Keratinocyte (primary cell): Measurements from ENCODE around the gene CPEB3. TPM values are rescaled to one million over a fixed set of nuclear protein-coding genes. Genes with fewer than 3 reads are reported as not detected.

ENCODE experiments used
- DNase-seq: peaks from one replicate; pipeline ENCODE4 v3.0.0-alpha.2; 2011; ENCODE audit warnings: low read depth, missing footprints, low spot score
- FAIRE-seq: peaks from 2 replicates; lab custom pipeline; 2011; peaks lifted over from hg19 to GRCh38; lab: Jason Lieb, UNC
- H2AFZ ChIP-seq: 2 replicates; pipeline ENCODE4 v1.6.0; 2012; ENCODE audit warnings: low read length, control low read depth, inconsistent platforms; ENCODE audit not compliant: control insufficient read depth
- H3K27ac ChIP-seq: 2 replicates; pipeline ENCODE4 v1.5.1; 2011; ENCODE audit warnings: low read length; ENCODE audit not compliant: control insufficient read depth, insufficient read depth
- H3K27me3 ChIP-seq: 3 replicates; pipeline ENCODE4 v1.6.0; 2011; ENCODE audit warnings: low read length; ENCODE audit not compliant: control insufficient read depth, insufficient read depth; ENCODE audit errors: extremely low read depth
- H3K36me3 ChIP-seq, 2 experiments: 2 replicates in 1 of 2; 3 replicates in 1 of 2; pipeline ENCODE4 v1.5.1; 2011; ENCODE audit warnings: low read length in 2 of 2, mild to moderate bottlenecking in 1 of 2; ENCODE audit not compliant: control insufficient read depth in 2 of 2, insufficient read depth in 2 of 2; ENCODE audit errors: extremely low read depth in 1 of 2
- H3K4me1 ChIP-seq: 3 replicates; pipeline ENCODE4 v1.5.1; 2011; ENCODE audit warnings: low read length; ENCODE audit not compliant: control insufficient read depth, insufficient read depth; ENCODE audit errors: extremely low read depth
- H3K4me2 ChIP-seq: 3 replicates; pipeline ENCODE4 v1.6.0; 2011; ENCODE audit warnings: low read depth, low read length; ENCODE audit not compliant: control insufficient read depth, insufficient read depth; ENCODE audit errors: extremely low read depth
- H3K4me3 ChIP-seq, 3 experiments: fragments of 200-600 bp in 1 of 3; sonication (generic) in 1 of 3; 2 replicates in 2 of 3; 3 replicates in 1 of 3; pipeline ENCODE4 v1.5.1; 2011 to 2016; ENCODE audit warnings: low read length in 3 of 3, mild to moderate bottlenecking in 3 of 3, control low read depth in 2 of 3, inconsistent platforms in 1 of 3, low read depth in 1 of 3, mixed read lengths in 1 of 3, mixed run types in 1 of 3, moderate library complexity in 1 of 3; ENCODE audit not compliant: control insufficient read depth in 2 of 3, insufficient read depth in 2 of 3; ENCODE audit errors: extremely low read depth in 1 of 3
- H3K79me2 ChIP-seq: 2 replicates; pipeline ENCODE4 v1.6.0; 2012; ENCODE audit warnings: low read length; ENCODE audit not compliant: control insufficient read depth, insufficient read depth
- H3K9ac ChIP-seq: 3 replicates; pipeline ENCODE4 v1.6.0; 2011; ENCODE audit warnings: low read length; ENCODE audit not compliant: control insufficient read depth, insufficient read depth; ENCODE audit errors: extremely low read depth
- H3K9me1 ChIP-seq: 3 replicates; pipeline ENCODE4 v1.6.0; 2011; ENCODE audit warnings: low read length; ENCODE audit not compliant: control insufficient read depth, insufficient read depth; ENCODE audit errors: extremely low read depth
- H3K9me3 ChIP-seq: 2 replicates; pipeline ENCODE4 v1.5.1; 2012; ENCODE audit warnings: low read depth, low read length; ENCODE audit not compliant: control insufficient read depth
- H4K20me1 ChIP-seq: 3 replicates; pipeline ENCODE4 v1.6.0; 2011; ENCODE audit warnings: low read length; ENCODE audit not compliant: control insufficient read depth, insufficient read depth; ENCODE audit errors: extremely low read depth
- EZH2 ChIP-seq: IDR thresholded peaks from one replicate; pipeline ENCODE4 v1.6.1; 2012; ENCODE audit warnings: inconsistent platforms, mild to moderate bottlenecking, low read length, moderate library complexity
- dilution Hi-C: fragments of 300-500 bp; cut with MboI; formaldehyde crosslinking; loops from one replicate; pipeline ENCODE4 v1.7.0; 2020; ENCODE audit warnings: low sequenced_read_pairs; ENCODE audit not compliant: extremely low pct_ligation_motif_present
- polyA plus RNA-seq, 5 experiments: library from polyadenylated mRNA; depleted of rRNA in 3 of 5; stranded (reverse) in 3 of 5; stranded (forward) in 1 of 5; unstranded in 1 of 5; fragments of >200 nt; gene quantifications; 1 replicate in 1 of 5; 2 replicates in 3 of 5; 3 replicates in 1 of 5; pipeline versions ENCODE4 v1.2.1 to v1.2.3, GENCODE V29; 2011 to 2012; ENCODE audit warnings: missing spikeins in 2 of 5, low read depth in 1 of 5, low replicate concordance in 1 of 5
- TF ChIP-seq, protein P1 (sequence below), 3 experiments: IDR thresholded peaks in 1 of 3; conservative IDR thresholded peaks in 1 of 3; optimal IDR thresholded peaks in 1 of 3; 2 replicates in 2 of 3; 3 replicates in 1 of 3; pipeline versions ENCODE3 to v1.5.1; 2011; ENCODE audit warnings: low read length in 3 of 3, mild to moderate bottlenecking in 3 of 3, moderate library complexity in 2 of 3, control low read depth in 1 of 3, inconsistent platforms in 1 of 3; ENCODE audit not compliant: insufficient read depth in 2 of 3; ENCODE audit errors: extremely low read depth in 1 of 3

The CPEB3 gene
- polyA plus RNA-seq, 1 donor (not counting 4 experiments of a cell fraction or from before 2014, with no cell fraction given), result 0.47 TPM

DNA sequence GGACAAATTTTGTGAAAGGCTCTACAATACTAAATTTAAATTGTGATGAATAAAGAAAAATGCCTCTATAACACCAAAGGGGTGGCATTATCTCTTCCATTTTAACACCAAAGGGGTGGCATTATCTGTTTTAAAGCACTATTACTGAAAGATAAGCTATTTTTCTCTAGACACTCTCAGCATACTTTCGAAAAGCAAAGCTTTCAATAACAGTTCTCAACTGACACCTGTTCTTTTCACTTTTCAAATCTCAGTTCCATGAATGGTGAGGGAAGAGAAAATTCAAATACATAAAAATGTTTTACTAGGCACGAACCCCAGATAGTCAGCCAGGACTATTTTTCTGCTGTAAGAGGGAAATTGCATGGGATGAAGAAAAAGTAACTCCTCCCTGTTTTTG, 103.8 kb downstream of the CPEB3 start:
- dilution Hi-C loops, result loop anchor here (5.0 kb wide), 1 partner anchor 65 kb away; no protein-coding TSS in a partner anchor
- no peak for DNase-seq

DNA sequence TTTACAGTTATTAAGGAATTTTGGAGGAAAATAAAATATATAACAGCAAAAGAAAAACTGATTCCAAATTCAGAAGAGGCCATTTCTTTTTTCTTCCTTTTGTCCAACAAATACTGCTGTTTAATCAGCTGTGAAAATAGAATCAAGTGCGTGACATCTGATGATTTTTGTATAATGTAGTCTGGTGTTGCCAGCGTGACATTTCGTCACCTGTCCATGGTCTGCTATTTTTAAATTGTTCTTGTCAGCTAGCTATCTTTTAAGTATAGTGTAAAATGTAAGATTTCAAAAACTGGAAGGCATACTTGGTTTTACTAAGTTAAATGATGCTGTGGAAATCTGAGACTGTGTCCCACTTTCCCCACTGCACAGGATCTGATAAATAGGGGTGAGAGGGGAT, 105.9 kb downstream of the CPEB3 start:
- TF ChIP-seq, protein P1, sequence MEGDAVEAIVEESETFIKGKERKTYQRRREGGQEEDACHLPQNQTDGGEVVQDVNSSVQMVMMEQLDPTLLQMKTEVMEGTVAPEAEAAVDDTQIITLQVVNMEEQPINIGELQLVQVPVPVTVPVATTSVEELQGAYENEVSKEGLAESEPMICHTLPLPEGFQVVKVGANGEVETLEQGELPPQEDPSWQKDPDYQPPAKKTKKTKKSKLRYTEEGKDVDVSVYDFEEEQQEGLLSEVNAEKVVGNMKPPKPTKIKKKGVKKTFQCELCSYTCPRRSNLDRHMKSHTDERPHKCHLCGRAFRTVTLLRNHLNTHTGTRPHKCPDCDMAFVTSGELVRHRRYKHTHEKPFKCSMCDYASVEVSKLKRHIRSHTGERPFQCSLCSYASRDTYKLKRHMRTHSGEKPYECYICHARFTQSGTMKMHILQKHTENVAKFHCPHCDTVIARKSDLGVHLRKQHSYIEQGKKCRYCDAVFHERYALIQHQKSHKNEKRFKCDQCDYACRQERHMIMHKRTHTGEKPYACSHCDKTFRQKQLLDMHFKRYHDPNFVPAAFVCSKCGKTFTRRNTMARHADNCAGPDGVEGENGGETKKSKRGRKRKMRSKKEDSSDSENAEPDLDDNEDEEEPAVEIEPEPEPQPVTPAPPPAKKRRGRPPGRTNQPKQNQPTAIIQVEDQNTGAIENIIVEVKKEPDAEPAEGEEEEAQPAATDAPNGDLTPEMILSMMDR (optimal IDR thresholded peaks at IDR 0.05 in 1 of 3, IDR thresholded peaks at IDR 0.05 in 1 of 3, conservative IDR thresholded peaks at IDR 0.05 in 1 of 3; ENCODE audit: extremely low read depth in 1 of 3, insufficient read depth in 2 of 3, low read length in 3 of 3), result no peak
- no peak for TF ChIP-seq EZH2
- Histone ChIP-seq H3K9me3 (no peaks in the 10 kb centered on the region), H3K4me1 (no peaks in the 10 kb centered on the region), H3K9me1 (no peaks in the 10 kb centered on the region), H4K20me1 (no peaks in the 10 kb centered on the region), H3K9ac (no peak overlapping the region), H3K4me2 (no peak overlapping the region), H2AFZ (no peak overlapping the region), H3K79me2 (no peaks in the 10 kb centered on the region), H3K4me3 (no peak overlapping the region), H3K27me3 (no peaks in the 10 kb centered on the region), H3K36me3 (no peaks in the 10 kb centered on the region), H3K27ac (no peak overlapping the region)
- no peak for DNase-seq
- FAIRE-seq, result no peak
- dilution Hi-C loops, result loop anchor here (5.0 kb wide), 1 partner anchor 63 kb away; no protein-coding TSS in a partner anchor

More for the DNA sequence above, 103.8 kb downstream of the CPEB3 start:
- H4K20me1 ChIP-seq, result no peaks in the 10 kb centered on the region
- H3K4me3 ChIP-seq, result no peak overlapping the region
- H3K9me3 ChIP-seq, result no peaks in the 10 kb centered on the region
- TF ChIP-seq, protein P1 (optimal IDR thresholded peaks at IDR 0.05 in 1 of 3, IDR thresholded peaks at IDR 0.05 in 1 of 3, conservative IDR thresholded peaks at IDR 0.05 in 1 of 3; ENCODE audit: extremely low read depth in 1 of 3, insufficient read depth in 2 of 3, low read length in 3 of 3), result no peak
- no peak for TF ChIP-seq EZH2
- no peak overlapping the region for H3K4me2 ChIP-seq
- no peak for FAIRE-seq
- H3K9ac ChIP-seq, result no peak overlapping the region
- H3K9me1 ChIP-seq, result no peaks in the 10 kb centered on the region
- no peaks in the 10 kb centered on the region for H3K36me3 ChIP-seq
- H2AFZ ChIP-seq, result no peak overlapping the region
- H3K79me2 ChIP-seq, result no peaks in the 10 kb centered on the region
- H3K27me3 ChIP-seq, result no peaks in the 10 kb centered on the region
- H3K4me1 ChIP-seq, result no peaks in the 10 kb centered on the region
- H3K27ac ChIP-seq, result no peak overlapping the region
